Activated gamma-delta T cell treated with anti-CD3 and anti-CD28 coated beads, Interleukin-2, amount 50 U/mL, for 16 hours (primary cell): ENCODE results near the gene ADCYAP1R1.

ENCODE experiments used
- DNase-seq: peaks from one replicate; pipeline ENCODE4 v3.0.0-alpha.2; 2020; ENCODE audit warnings: low read depth

ADCYAP1R1 gene

DNA sequence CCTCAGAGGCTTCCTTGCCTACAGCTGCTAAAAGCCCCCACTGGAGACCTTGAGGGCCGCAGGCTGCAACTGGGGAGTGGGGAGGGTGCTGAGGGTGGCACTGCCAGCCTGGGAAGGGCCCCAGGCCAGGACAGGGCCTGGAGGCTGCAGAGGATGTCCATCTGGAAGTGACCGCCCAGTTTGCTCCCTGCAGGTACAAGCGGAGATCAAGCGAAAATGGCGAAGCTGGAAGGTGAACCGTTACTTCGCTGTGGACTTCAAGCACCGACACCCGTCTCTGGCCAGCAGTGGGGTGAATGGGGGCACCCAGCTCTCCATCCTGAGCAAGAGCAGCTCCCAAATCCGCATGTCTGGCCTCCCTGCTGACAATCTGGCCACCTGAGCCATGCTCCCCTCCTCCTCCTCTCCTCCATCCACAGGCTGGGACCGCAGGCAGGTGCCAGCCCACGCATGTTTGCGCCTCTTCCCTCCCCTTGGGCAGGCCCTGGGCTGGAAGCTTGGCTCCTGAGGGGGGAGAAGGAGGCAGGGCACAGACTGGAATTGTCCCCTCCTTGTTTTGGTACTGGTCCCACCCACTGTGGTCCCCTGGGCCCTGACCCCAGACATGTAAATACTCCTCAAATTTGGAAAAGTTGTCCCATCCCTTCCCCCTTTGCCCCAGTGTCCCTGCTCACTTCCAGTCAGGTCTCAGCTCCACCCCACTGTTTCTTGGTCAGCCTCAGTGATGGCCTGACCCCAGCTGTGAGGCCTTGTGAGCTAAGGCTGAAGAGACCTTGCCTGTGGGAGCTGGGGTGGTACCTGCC lies 54.4 kb downstream of the ADCYAP1R1 start:
- DNase-seq: no peak

DNA sequence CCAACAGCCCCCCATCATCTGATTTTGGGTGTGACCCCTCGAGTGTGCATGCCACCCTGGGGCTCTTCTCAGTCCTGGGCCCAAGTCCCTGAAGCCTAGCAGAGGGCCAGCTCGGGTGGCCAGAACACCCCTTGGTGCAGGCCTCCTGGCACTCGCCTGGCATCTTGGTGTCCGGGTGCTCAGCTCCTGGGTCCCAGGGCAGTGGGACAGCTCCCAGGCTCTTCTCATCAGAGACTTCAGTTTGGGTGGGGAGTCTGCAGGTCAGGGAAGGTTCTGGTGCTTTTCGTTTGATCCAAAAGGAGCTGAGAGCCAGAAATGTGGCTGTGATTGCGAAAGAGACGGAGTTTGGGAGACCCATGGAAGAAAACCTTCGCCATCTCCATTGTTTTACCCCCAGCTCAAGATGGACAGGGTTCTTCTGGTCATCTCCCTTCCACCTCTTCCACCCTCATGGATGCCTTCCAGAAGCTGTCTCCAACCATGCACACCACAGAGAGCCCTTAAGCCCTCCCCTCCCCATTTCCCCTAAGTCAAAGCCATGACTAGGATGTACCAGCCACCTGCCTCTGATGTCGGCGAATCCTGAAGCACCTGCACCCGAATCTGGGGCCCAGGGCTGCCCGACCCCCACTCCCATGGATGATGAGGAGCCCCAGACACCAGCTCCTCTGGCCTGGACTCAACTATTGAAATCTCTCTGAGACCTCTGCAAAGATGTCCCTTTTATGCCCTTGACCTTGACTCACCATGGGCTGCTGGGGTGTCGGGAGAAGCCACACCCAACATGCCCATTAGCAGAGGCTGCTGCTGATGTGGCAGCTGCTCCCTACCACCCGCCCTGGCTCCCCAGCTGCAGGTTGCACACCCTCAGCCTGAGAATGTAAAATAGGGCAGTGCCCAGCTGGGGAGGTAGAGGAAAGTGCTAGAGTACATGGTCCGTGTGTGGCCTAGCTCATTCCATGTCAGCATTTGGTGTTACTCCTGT lies 55.3 kb downstream of the ADCYAP1R1 start:
- no peak for DNase-seq

DNA sequence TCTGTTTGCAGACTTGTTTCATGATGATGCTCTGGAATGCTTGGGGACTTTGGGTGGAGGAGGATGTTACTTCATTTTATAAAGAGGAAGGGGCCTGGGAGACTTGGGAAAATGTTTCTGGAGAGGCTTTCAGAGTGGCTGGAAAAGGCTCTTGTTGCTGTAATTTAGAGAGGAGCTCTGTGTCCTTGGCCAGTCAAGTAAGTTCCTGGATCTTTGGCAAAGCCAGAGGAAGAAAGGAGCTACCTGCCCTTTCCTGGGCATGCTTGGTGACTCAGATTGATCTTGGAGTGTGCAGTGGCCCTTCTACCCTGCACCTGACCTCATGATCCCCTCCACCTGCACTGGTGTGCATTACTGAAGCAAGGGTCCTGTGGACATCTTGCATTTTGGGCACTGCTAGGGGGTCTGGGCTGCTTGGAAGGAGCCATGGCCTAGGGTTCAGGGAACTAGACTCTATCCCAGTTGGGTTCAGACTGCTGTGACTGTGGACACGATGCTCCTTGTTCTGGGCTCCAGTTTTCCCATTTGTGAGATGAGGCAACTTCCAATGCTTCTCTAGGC lies 56.1 kb downstream of the ADCYAP1R1 start:
- DNase-seq: no peak

DNA sequence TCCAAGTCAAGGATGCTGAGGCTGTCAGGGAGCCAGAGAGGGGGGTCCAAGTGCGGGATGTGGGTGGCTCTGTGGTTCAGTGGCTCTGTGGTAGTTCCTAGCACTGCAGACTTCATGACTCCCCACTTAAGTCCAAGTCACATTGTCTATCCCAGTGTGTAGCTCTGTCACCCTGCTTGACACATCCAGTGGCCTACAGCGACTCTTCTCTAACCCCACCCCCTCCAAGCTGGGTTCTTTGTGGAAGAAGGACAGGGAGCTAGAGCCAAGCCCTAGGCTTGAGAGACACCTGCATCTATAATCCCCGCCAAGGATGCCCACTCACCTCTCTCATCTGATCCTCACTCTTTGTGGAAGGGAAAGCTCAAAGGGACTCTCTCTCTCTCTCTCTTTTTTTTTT lies 57.6 kb downstream of the ADCYAP1R1 start:
- DNase-seq: no peak

DNA sequence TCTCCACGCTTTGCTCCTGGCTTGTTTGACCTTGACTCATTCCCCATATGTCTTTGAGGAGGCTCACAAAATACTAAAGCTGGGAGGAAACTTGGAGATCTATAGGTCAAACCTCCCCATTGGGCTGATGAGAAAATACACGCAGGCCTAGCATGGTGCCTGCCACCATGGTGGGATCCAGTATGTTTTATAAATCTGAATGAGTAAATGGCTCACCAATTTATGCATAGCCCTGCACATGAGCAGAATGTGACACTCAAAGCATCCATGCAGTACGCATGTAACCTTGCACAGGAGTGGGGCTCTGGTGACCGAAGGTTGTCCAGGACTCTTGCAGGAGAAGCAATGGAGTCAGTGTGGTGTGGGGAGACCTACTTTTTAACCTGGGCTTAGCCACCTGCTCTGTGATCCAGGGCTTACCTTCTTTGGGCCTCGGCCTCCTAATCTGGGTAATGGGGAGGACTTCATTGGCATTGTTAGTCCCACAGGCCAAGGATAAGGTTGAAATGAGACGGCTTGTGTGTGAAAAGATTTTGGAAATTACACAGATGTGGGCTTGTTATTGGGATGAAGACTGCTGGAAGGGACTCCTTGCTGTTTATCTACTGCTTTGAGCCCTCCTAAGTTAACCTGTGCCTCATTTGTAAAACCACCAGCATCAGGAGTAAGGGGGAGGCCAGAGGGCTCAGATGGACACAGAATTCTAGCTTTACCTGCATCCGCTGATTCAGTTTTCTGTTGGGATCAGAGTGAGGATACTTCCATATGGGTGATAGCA lies 58.4 kb downstream of the ADCYAP1R1 start:
- DNase-seq: no peak

DNA sequence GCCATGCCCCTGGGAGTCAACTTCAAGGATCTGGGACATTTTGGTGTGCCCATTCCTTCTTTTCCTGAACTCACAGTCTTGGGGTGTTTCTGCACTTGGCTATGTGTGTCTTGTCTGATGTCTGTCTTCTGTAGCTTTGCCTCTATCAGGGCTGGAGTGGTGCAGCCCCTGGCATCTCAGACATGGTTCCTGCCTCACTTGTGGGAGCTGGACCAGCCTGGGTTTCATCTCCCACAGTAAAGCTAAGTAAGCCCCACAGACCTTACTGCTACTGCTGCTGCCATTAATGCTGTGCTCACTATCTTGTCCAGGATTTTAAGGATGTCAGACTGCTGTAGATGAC lies 59.0 kb downstream of the ADCYAP1R1 start:
- DNase-seq: no peak

DNA sequence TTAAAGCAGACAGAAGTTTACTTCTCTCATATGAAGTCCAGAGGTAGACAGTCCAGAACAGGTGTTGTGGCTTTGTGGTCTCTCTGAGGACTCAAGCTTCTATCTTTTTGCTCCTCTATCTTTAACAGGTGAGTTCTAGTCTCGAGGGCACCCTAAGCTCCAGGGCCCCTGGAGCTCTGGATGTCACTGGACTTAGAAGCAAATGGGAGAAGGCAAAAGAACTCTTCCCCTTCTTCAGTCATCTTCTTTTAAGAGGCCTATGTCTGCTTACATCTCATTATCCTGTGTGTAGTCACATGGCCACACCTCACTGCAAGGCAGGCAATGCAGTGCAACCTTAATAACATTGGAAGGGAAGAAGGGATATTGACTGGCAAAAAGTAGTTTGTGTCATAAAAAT lies 61.6 kb downstream of the ADCYAP1R1 start:
- no peak for DNase-seq

DNA sequence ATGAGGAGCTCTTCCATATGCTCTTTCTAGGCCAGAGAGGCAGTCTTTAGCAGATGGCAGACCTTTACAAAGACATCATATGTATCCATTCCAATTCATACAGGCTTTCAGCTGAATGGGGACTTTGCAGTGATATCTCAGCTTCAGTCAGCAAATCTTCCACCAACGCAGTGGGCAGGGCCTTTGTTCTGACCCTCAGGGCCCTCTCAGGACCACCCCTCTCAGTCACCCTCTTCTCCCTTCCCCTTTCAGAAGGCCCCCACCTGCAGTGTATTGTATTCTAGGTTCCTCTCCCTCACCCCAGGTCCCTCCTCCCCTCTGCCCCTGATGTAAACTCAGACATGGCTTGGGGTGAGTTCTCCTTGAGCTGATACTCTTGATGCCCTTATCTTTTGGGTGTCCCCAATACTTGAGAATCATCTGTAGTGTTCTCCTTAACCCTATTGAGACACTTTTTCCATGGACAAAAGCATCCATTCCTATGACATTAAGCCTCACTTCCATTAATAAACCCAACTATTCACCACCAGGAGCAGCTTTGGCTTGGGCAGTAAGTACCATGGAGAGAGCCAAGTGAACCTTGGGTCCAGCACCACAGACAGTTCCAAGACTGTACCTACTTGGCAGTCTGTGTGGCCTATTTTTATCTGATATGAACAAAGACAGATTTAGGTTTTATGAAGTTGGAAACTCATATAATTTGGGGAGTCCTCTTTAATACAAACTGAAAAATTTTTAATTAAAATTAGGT lies 62.7 kb downstream of the ADCYAP1R1 start:
- DNase-seq: no peak

DNA sequence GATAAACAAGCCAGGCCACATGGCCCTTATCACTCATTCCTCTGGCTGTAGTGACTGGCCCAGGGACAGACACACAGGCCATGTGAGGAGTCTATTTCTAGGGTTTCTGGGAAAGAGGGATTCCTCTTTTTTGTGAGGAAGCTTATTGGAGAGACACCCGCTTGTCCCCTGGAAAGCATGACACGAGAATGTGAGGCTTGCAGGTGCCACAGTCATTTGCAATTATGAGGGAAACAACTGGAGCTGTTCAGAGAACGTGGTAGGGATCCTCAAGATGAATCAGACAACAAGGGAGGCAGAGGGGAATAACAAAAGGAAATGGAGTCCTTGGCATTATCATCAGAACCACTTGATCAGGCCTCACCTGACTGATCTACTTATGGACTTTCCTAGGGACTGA lies 64.5 kb downstream of the ADCYAP1R1 start:
- DNase-seq: no peak

DNA sequence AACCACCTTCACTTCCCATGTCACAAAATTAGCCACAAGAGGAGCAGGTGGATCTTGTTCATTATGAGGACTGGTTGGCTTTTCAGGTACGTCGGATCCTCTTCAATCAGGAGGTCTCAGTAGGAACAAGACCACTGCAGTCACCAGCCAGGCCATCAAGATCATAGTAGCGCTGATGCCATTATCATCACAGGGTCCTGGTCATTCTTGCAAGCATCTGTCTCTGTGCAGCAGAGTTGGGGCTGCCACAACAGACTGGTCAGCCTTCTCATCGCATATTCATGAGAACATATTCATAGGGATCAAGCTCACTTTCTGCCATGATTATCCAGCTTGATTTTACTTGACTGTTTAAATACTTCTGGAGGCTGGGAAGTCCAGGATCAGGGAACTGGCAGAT lies 67.1 kb downstream of the ADCYAP1R1 start:
- DNase-seq: no peak

DNA sequence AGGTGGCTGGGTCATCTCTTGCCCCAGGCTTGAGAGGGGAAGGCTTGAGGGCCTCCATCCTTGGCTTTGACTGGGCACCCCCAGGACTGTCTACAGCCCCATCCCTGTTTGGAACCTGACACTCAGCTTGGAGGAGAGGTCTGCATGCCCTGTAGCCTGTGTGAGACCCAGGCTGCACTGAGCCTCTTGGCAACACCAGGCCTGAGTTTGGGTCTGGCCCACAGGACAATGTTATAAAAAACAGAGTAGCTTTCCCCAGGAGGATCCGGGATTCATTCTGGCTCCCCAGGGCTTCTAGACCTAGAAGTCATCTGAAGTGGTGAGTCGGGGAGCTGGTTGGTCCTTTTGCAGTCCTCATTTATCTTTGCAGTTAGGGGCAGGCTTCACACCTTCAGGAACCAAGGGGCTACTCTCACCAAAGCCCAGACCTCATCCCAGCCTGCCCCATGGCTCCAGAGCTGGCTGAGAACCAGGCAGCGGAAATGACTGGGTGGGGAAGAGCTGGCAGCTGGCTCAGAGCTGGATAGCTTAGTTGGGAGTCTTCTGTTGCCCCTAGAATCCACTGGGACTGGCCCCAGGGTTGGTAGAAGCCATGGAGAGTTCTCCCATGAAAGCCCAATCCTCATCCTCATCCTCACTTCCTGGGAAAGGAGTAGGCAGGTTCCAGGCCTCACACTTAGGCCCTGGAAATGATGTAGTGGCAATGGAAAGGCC lies 68.8 kb downstream of the ADCYAP1R1 start:
- DNase-seq: no peak

DNA sequence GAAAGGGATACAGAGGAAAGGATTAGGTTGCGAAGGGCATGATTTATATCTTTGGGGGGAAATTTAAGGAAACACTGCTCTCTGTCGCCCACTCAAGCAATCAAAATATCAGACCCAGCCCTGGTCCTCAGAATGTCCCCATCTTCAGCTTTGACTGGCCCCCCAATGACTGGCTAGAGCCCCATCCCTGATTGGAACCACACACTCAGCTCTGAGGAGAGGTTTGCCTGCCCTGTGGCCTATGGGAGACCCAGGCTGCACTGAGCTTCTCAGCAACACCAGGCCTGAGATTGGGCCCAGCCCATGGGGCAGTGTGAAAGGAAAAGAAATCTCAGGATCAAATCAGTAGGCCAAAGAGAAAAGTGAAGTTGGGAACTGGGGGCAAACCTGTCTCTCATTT lies 69.5 kb downstream of the ADCYAP1R1 start:
- no peak for DNase-seq

DNA sequence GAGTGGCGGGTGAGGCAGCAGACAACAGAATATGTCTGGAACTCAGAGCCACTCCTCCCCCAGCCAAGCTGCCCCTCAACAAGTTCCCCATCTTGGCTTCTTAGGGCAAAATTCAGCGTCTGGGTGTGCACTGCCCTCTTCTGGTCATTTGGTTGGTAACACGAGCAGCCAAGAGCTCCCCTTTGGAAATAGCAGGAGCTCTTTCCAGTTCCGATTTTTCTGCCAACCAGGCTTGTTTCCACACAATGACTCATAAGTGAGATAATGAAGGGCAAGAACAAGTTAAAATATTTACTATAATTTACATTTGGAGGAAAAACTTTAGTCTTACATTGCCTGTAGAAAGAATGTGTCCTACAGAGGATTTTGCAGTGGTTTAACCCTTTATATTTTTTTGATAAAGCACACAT lies 70.5 kb downstream of the ADCYAP1R1 start:
- DNase-seq: no peak

DNA sequence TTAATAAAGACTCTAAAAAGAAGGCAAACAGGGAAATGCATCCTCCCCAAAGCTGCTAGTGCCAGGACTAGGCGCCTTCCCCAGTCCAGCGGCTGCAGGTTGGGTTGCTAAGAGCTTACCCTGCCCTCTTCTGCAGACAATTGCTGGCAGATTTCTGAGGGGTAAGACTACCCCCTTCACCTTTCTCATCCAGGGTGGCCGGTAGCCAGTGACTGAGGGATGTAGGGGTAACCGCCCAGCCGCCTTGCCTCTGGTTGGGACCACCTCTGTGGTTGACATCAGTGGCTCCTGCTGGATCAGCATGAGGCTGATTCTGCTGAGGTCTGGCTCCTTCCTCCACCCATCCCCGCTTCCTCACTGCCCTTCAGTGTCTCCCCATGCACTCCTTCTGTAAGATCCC lies 71.2 kb downstream of the ADCYAP1R1 start:
- no peak for DNase-seq

DNA sequence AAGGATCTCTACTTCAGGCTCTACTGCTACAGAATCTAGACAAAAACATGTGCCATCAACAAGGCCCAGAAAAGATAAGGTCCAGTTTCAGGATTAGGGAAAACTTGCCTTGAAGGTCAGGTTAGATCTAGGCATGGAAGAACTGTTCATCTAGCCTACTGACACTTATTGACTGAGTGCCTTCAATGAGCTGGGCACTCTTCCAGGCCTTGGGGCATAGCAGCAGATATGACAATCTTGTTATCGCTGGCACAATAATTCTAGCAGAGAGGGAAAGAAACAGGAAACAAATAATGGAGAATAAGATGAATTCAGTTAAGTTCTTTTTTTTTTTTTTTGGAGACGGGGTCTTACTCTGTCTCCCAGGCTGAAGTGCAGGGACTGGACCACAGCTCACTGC lies 71.6 kb downstream of the ADCYAP1R1 start:
- DNase-seq: no peak

DNA sequence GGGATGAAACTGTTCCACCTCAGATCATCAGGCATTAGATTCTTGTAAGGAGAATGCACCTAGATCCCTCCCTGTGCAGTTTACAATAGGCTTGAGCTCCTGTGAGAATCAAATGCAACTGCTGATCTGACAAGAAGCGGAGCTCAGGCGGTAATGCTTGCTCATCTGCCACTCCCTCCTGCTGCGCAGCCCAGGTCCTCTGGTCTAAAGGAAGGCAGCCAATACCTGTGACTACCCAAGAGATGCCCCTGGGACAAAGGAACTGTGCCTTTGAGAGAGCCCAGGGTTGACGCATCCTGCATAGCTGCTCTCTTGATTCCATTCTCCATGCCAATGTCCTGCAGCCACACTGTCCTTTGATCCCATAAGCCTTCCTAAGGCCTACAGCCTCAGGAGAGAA lies 73.1 kb downstream of the ADCYAP1R1 start:
- DNase-seq: no peak

DNA sequence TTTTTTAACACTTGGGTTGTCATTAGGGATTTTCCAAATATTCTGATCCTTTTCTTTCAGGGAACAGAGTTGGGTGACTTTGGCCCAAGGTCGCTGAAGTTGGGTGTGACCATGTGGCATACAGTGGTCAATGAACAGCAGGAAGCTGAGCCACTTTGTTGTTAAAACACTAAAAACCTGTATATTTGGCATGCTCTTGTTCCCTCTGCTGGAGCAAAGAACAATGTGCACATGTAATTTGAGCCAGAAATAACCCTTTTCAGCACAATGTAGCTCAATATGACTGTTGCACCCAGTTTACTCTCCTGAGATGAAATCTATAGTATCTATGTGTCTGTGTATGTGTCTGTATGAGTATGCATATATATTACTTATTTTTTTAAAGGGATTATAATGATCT lies 74.9 kb downstream of the ADCYAP1R1 start:
- DNase-seq: no peak

DNA sequence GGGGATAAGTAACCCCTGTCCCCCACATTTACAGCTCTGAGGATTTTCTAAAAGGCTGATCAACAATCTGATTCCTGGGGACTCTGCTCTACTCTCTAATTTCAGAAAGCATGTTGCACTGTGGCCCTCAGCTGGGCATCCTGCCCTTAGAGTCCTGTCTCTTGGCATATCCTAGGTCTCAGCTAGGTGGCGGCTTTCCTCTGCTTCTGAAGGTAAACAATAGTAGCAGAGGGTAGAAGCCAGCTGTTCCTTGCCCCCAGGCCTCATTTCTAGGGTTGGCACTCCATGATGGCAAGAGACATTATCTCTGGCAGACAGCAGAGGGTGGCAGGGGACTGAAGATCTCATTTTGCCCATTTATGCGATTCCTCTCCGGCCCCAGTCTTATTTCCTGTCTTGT lies 77.0 kb downstream of the ADCYAP1R1 start:
- no peak for DNase-seq

DNA sequence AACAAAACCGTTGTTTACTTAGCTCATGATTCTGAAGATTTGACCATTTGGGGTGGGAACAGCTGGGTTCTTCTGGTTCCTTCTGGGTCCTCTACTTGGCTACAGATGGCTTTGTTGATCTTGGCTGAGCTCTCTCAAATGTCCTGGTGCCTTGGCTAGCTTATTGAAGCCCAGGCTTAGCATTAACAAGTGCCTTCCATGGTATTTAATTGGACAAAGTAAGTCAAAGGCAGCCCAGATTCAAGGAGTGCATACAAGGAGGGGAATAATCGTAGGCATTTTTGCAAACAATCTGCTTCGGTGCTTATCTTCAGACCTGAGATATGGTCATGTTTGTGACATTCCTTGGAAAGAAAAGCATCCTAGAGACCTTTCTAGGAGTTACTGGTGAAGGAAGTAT lies 81.4 kb downstream of the ADCYAP1R1 start:
- no peak for DNase-seq

DNA sequence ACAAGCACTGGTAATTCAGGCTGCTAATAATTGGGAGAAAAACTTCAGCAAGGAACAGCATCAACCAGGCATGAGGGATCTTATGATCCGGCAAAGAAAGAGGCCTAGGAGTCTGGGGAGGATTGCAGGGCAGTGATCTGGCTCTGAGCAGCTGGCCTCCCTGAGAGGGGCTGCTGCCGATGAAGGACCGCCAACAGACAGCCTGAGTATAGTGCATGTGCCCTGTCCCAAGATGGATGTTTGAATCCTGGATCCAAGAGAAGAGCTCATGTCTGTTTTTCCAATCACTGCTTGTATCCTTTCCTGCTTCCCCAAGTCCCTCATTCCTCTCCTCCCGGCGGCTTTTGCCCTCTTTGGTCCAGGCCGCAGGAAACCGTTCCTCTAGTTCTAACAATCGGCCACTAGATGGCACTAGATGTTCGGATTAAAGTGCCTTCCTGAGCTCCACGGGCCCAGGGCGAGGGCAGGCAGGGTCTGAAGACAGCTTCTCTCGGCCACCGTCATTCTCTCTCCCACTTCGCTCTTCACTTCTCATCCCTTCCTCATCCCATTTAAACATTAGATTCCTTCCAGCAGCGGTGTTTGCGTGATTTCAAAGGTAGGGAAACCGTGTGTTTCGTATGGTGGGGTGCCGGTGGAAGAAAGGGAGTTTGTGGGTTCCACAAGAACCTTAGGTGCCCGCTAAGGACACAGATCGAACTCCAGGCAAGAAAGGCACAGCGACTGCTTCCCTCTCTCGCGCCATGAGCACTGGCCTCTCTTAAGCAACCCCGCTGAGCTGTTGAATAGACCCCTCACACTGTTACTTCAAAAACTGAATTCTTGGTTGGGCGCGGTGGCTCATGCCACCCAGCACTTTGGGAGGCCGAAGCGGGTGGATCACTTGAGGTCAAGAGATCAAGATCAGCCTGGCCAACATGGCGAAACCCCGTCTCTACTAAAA lies 82.4 kb downstream of the ADCYAP1R1 start:
- peak; percentile 5 for DNase-seq
